ENCODE measurements around the gene NUP43. TPM values are rescaled to one million over a fixed set of nuclear protein-coding genes. Genes with fewer than 3 reads are reported as not detected.

NUP43 gene
- total and polyA plus RNA-seq, 2 of the 13 experiments (the other 11 are each of a cell fraction or from before 2014, with no cell fraction given), result 38.9 to 85.1 TPM

GRCh38 chr6:149777624-149778023 is 31.3 kb upstream of the NUP43 start:
- ATAC-seq (no peak), DNase-seq (ENCODE audit: low spot score) (no peak), FAIRE-seq (no peak)
- intact Hi-C loops (cut with micrococcal nuclease; ENCODE audit: unreplicated experiment), result no loop called here
- BruUV-seq (replicated peaks), result no TSS peak
- Histone ChIP-seq H3K79me2 (ENCODE audit: insufficient read depth, low read length) (no peaks in the 10 kb centered on the region), H3K4me1 (ENCODE audit: insufficient read depth, low read length) (no peaks in the 10 kb centered on the region), H3K36me3 (replicated peaks in 1 of 2; ENCODE audit: control insufficient read depth in 1 of 2, insufficient read depth in 2 of 2, low read length in 2 of 2) (peaks cover 16 to 73% of the 10 kb centered on the region in 2 experiments; a peak in 4 of 5 replicates), H3K9me3 (ENCODE audit: low read length) (no peaks in the 10 kb centered on the region), H3K9ac (ENCODE audit: insufficient read depth, low read depth, low read length) (no peak overlapping the region), H4K20me1 (ENCODE audit: insufficient read depth, low read length) (no peaks in the 10 kb centered on the region), H2AFZ (ENCODE audit: low read length) (no peak overlapping the region), H3K4me2 (ENCODE audit: low read depth, low read length) (no peak overlapping the region), H3K27me3 (ENCODE audit: control insufficient read depth in 1 of 2, insufficient read depth in 2 of 2, low read length in 2 of 2) (no peaks in the 10 kb centered on the region), H3K4me3 (replicated peaks in 1 of 3; ENCODE audit: insufficient read depth in 1 of 3, low read depth in 2 of 3, low read length in 3 of 3) (no peak overlapping the region), H3K27ac (ENCODE audit: extremely low read length, insufficient read depth, low read length) (no peak overlapping the region)
- ChIA-PET CTCF (ENCODE audit: low intra/inter-chr PET ratio, low total read pairs) (no interaction called here), POLR2A (no interaction called here)
- in situ Hi-C loops (cut with HindIII; ENCODE audit: extremely low pct_ligation_motif_present, low pct_unique_long_range_greater_than_20kb), result no loop called here
- TF ChIP-seq EEA1 (CRISPR knock-in tag; IDR thresholded peaks at IDR 0.05; ENCODE audit: borderline replicate concordance) (no peak), ZMYM2 (CRISPR knock-in tag; IDR thresholded peaks at IDR 0.05) (no peak), ZUFSP (CRISPR knock-in tag; IDR thresholded peaks at IDR 0.05; ENCODE audit: borderline replicate concordance) (no peak), ZNF350 (CRISPR knock-in tag; IDR thresholded peaks at IDR 0.05; ENCODE audit: borderline replicate concordance, low read depth) (no peak), SMARCE1 (IDR thresholded peaks at IDR 0.05; ENCODE audit: borderline replicate concordance) (no peak), ZNF598 (CRISPR knock-in tag; IDR thresholded peaks at IDR 0.05; ENCODE audit: borderline replicate concordance) (no peak), ZHX2 (IDR thresholded peaks at IDR 0.05; ENCODE audit: low read depth) (no peak), ZHX2 (CRISPR knock-in tag; IDR thresholded peaks at IDR 0.05; ENCODE audit: borderline replicate concordance) (no peak)
- 91% methylated on average over 1 of the region's 1 CpG for WGBS (ENCODE audit: low lambda C conversion rate)

Measured in HepG2 (cell line).